IPS DF 6.9 (cell line): ENCODE results near the gene CCDC124.
"Not testable (repeated sequence)": the region's sequence is repeated elsewhere in the genome, so short reads cannot be mapped to it uniquely, and the experiment has no call there.

Source experiments
- DNase-seq: peaks from one replicate; pipeline ENCODE4 v3.0.0-alpha.2; 2013; ENCODE audit warnings: low read depth, low spot score
- H3K27ac ChIP-seq: one replicate; pipeline ENCODE4 v1.5.1; 2013; ENCODE audit warnings: low read length, control low read depth
- H3K27me3 ChIP-seq: 2 replicates; pipeline ENCODE4 v1.6.1; 2013; ENCODE audit warnings: mild to moderate bottlenecking, low read length; ENCODE audit not compliant: control insufficient read depth, insufficient read depth
- H3K36me3 ChIP-seq: 2 replicates; pipeline ENCODE4 v1.6.1; 2013; ENCODE audit warnings: low read length; ENCODE audit not compliant: control insufficient read depth, insufficient read depth
- H3K4me1 ChIP-seq: 2 replicates; pipeline ENCODE4 v1.6.1; 2013; ENCODE audit warnings: low read length; ENCODE audit not compliant: control insufficient read depth, insufficient read depth
- H3K4me3 ChIP-seq: 2 replicates; pipeline ENCODE4 v1.5.1; 2013; ENCODE audit warnings: mild to moderate bottlenecking, low read length
- H3K9me3 ChIP-seq: 2 replicates; pipeline ENCODE4 v1.6.1; 2013; ENCODE audit warnings: low read length, inconsistent platforms; ENCODE audit not compliant: control insufficient read depth, insufficient read depth
- WGBS: extraction: QIAGEN DNeasy Blood & Tissue Kit; methylation state at CpG from one replicate; pipeline ENCODE4 v1.1.7; 2013; ENCODE audit warnings: mixed read lengths, missing lambda C conversion rate; ENCODE audit not compliant: insufficient read length, insufficient coverage; 5-methylcytosine and 5-hydroxymethylcytosine counted together

Gene CCDC124

DNA sequence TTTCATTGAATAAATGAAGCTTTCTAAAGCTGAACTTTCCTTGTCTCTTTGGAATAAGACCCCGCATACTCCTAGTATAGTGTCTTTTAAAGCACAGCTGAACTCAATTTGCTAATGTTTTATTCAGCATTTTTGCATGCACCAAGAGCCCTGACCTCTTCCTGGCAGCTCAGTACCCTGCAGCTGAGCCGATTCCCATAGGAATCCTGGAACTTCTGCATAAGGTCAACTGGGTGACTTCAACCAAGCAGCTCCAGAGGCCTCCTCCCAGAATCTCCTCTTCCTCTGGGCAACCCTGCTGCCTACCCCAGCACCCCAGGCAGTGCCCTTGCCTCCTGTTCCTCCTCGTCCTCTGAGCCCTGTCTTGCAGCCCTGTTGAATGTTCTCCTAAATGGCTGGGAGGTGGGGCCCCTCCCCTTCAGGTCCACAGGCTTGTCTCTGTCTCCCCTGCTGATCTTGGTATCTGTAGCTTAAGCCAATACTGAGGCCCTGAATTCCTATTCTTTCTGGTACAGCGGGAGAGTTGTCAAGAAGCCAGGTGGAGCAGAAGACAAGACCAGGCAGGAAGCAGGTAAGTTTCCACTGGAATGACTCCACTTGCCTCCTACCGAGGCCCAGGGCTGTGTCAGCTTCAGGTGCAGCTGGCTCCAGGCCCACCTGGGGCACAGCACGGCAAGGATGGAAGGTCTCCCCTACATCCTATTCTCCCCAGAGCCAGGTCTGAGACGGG, 23.6 kb upstream of the CCDC124 start:
- H3K4me1 ChIP-seq = no peaks in the 10 kb centered on the region
- no peak for DNase-seq
- no peaks in the 10 kb centered on the region for H3K9me3 ChIP-seq
- H3K27me3 ChIP-seq = no peaks in the 10 kb centered on the region
- H3K36me3 ChIP-seq = no peaks in the 10 kb centered on the region
- no CpG with 5 or more reads among the region's 7 CpGs for WGBS
- H3K27ac ChIP-seq = no peak overlapping the region
- no peak overlapping the region for H3K4me3 ChIP-seq

DNA sequence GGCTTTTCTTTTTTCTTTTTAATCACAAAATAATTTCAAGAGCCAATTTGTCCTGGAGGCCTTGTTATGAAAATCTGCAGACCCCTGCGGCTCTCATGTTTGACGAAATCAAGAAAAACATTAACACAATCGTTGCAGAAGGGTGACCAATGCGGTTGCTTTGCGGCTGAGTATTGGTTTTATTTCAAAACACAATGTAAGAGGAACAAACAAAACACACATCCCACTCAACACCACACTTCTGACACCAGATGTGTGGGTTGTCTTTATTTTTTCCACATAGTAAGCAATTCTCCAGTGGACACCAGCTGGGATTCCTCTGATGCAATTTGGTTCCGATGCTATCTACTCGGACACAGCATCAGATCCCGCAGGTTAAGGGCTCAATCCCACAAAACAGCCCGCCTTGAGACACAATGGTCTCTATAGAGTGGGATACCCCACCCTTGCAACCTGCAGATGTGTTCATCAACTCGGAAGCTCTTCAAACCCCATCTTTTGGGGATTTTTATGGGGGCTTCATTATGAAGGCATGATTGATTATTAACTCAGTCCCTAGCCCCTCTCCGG, 21.9 kb upstream of the CCDC124 start:
- Histone ChIP-seq H3K27me3 (no peaks in the 10 kb centered on the region), H3K4me1 (no peaks in the 10 kb centered on the region), H3K9me3 (no peaks in the 10 kb centered on the region), H3K27ac (no peak overlapping the region), H3K36me3 (no peaks in the 10 kb centered on the region), H3K4me3 (no peak overlapping the region)
- WGBS = no CpG with 5 or more reads among the region's 11 CpGs
- no peak for DNase-seq

DNA sequence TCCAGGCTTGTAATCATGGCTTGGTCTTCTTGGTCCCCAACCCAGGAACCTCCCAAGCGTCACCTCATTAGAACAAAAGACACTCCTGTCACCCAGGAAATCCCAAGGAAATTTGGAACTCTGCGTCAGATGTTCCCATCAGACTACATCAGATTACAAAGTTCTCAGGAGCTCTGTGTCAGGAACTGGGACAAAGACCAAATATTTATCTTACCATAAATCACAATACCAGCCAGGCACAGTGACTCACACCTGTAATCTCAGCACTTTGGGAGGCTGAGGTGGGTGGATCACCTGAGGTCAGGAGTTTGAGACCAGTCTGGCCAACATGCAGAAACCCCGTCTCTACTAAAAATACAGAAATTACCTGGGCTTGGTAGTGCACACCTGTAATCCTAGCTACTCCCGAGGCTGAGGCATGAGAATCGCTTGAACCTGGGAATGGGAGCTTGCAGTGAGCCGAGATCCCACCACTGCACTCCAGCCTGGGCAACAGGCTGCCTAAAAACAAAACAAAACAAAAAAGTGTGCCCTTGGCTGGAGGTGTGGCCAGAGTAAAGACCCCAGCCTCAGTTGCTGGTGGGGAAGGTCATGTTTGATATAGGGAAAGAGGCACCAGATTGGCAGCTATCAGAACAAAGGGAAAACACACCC, 16.7 kb upstream of the CCDC124 start:
- Histone ChIP-seq H3K4me3 (no peak overlapping the region), H3K4me1 (no peaks in the 10 kb centered on the region), H3K9me3 (0 out of 2 replicates have a peak, but pooled peaks cover 2% of the 10 kb centered on the region), H3K27ac (no peak overlapping the region), H3K27me3 (no peaks in the 10 kb centered on the region), H3K36me3 (no peaks in the 10 kb centered on the region)
- WGBS = no CpG with 5 or more reads among the region's 6 CpGs
- no peak for DNase-seq

DNA sequence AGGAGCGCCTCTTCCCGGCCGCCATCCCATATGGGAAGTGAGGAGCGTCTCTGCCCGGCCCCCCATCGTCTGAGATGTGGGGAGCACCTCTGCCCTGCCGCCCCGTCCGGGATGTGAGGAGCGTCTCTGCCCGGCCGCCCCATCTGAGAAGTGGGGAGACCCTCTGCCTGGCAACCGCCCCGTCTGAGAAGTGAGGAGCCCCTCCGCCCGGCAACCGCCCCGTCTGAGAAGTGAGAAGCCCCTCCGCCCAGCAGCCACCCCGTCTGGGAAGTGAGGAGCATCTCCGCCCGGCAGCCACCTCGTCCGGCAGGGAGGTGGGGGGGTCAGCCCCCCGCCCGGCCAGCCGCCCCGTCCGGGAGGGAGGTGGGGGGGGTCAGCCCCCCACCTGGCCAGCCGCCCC, 14.7 kb upstream of the CCDC124 start:
- H3K4me1 ChIP-seq, H3K4me3 ChIP-seq, DNase-seq, H3K27ac ChIP-seq, H3K36me3 ChIP-seq, H3K27me3 ChIP-seq, H3K9me3 ChIP-seq: not testable (repeated sequence)
- no CpG with 5 or more reads among the region's 30 CpGs for WGBS

DNA sequence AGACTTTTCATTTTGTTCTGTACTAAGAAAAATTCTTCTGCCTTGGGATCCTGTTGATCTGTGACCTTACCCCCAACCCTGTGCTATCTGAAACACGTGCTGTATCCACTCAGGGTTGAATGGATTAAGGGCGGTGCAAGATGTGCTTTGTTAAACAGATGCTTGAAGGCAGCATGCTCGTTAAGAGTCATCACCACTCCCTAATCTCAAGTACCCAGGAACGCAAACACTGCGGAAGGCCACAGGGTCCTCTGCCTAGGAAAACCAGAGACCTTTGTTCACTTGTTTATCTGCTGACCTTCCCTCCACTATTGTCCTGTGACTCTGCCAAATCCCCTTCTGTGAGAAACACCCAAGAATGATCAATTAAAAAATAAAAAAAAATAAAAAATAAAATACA, 13.7 kb upstream of the CCDC124 start:
- no CpG with 5 or more reads among the region's 5 CpGs for WGBS
- not testable (repeated sequence) for H3K4me1 ChIP-seq, H3K4me3 ChIP-seq, H3K27ac ChIP-seq, H3K36me3 ChIP-seq, DNase-seq, H3K27me3 ChIP-seq, H3K9me3 ChIP-seq

DNA sequence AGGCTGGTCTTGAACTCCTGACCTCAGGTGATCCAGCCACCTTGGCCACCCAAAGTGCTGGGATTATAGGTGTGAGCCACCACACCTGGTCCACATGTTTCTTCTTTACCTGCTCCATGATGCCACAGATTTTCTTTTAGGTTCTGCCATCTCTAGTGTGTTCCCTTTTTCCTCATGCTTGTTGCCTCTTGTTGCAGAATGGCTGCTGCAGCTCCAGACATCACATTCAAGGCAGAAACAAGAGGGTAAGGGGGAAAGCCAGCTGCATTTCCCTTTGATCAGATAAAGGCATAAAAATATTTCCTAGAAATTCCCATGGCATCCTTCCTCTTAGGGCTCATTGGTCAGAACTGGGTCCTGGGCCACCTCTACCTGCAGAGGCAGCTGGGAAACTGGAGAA, 12.3 kb upstream of the CCDC124 start:
- H3K9me3 ChIP-seq = 0 out of 2 replicates have a peak, but pooled peaks cover 2% of the 10 kb centered on the region
- no peak overlapping the region for H3K27ac ChIP-seq
- H3K4me3 ChIP-seq = no peak overlapping the region
- H3K27me3 ChIP-seq = no peaks in the 10 kb centered on the region
- no peaks in the 10 kb centered on the region for H3K4me1 ChIP-seq
- H3K36me3 ChIP-seq = no peaks in the 10 kb centered on the region
- no peak for DNase-seq

DNA sequence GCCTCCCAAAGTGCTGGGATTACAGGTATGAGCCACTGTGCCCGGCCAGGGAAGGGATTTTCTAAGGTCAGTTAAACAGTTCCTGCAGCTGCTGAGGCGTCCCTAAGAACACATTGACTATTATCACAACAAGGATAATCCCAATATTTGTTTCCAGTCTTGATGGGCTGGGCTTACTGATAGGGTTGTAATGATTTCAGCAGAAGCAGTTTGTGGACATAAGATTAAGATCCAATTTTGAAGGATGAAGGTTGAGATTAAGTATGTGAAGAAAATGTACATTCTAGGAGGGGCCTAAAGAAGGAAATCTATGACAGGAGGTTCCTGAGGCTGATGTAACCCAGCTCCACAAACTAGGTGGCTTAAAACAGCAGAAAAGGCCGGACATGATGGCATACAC, 10.7 kb upstream of the CCDC124 start:
- no peaks in the 10 kb centered on the region for H3K36me3 ChIP-seq
- H3K4me1 ChIP-seq = no peaks in the 10 kb centered on the region
- H3K27me3 ChIP-seq = no peaks in the 10 kb centered on the region
- no peaks in the 10 kb centered on the region for H3K9me3 ChIP-seq
- no peak overlapping the region for H3K27ac ChIP-seq
- H3K4me3 ChIP-seq = no peak overlapping the region
- WGBS = no CpG with 5 or more reads among the region's 3 CpGs
- no peak for DNase-seq

DNA sequence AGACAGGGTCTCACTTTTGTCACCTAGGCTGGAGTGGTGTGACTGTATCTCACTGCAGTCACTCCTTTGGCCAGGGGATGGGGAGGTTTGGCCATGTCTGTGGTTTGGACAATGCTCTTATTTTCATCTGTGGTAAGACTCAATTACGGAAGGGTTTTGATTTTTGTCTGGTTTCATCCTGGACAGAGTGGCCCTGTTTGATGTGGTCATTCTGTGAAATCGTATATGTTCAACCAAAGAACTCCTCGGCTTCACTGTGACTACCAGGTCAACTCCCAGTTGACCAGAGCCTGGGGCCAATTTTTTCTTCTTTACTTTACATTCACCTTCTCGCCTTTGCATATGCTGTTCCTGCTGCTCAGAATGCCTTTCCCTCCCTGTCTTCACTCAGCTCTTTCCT, 6.8 kb upstream of the CCDC124 start:
- H3K9me3 ChIP-seq = no peaks in the 10 kb centered on the region
- no peak overlapping the region for H3K4me3 ChIP-seq
- no peak overlapping the region for H3K27ac ChIP-seq
- H3K27me3 ChIP-seq = no peaks in the 10 kb centered on the region
- WGBS = no CpG with 5 or more reads among the region's 4 CpGs
- no peak for DNase-seq
- no peaks in the 10 kb centered on the region for H3K4me1 ChIP-seq
- no peaks in the 10 kb centered on the region for H3K36me3 ChIP-seq

DNA sequence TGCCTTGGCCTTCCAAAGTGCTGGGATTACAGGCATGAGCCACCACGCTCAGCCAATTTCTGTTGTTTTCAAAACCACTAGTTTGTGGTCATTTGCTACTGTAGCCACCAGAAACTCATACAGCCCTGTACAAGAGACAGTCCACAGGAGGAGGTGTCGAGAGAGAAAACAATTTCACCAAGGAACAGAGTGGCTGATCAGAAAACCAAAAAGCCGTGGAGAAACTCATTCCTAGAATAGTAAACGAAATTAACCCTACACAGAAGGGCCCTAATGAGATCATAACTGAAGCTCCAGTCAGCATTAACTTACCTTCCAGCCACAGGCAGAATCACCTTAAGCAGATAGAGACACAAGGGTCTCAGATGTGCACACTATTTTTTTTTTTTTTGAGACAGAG, 3.8 kb upstream of the CCDC124 start:
- no peaks in the 10 kb centered on the region for H3K27me3 ChIP-seq
- WGBS = no CpG with 5 or more reads among the region's 4 CpGs
- DNase-seq = no peak
- no peak overlapping the region for H3K27ac ChIP-seq
- H3K9me3 ChIP-seq = no peaks in the 10 kb centered on the region
- no peaks in the 10 kb centered on the region for H3K36me3 ChIP-seq
- H3K4me3 ChIP-seq = no peak overlapping the region
- 0 out of 2 replicates have a peak, but pooled peaks cover 2% of the 10 kb centered on the region for H3K4me1 ChIP-seq

DNA sequence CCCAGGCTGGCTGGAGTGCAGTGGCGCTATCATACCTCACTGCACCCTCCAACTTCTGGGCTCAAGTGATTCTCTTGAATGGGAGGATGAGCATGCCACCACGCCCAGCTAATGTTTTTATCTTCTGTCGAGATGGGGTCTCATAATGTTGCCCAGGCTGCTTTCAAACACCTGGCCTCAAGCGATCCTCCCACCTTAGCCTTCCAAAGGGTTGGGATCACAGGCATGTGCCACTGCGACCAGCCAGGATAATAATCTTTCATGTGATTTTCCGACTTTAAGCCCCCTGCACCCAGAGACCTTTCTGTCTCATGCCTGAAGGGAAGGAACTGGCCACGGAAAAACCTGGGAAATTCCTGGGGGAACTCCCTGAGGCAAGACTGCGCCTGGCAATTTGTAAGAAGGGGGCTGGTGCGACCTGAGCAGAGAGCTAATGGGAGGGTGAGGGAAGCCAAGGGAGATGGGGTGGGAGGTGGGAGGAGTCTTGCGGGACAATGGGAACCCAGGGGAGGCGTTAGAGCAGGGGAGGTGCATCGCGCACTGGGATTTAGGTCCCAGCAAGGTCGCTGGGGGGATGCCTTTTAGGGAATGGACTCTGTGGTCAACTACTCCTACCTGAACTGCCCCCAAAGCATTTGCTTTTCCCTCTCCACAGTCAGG, 1.2 kb upstream of the CCDC124 start:
- 0 out of 2 replicates have a peak, but pooled peaks cover 2% of the 10 kb centered on the region for H3K4me1 ChIP-seq
- no peak overlapping the region; the same call in 1 of the 2 replicates for H3K4me3 ChIP-seq
- no CpG with 5 or more reads among the region's 14 CpGs for WGBS
- H3K27me3 ChIP-seq = no peaks in the 10 kb centered on the region
- H3K36me3 ChIP-seq = peaks cover 3% of the 10 kb centered on the region; the same call in 1 of the 2 replicates
- DNase-seq = peak; percentile 84
- no peaks in the 10 kb centered on the region for H3K9me3 ChIP-seq
- H3K27ac ChIP-seq = no peak overlapping the region
